ENCODE measurements around the gene NEDD9. TPM values are rescaled to one million over a fixed set of nuclear protein-coding genes. Genes with fewer than 3 reads are reported as not detected.

The NEDD9 gene
- total RNA-seq, 1 experiment from 2014 or later: 0.28 TPM

DNA sequence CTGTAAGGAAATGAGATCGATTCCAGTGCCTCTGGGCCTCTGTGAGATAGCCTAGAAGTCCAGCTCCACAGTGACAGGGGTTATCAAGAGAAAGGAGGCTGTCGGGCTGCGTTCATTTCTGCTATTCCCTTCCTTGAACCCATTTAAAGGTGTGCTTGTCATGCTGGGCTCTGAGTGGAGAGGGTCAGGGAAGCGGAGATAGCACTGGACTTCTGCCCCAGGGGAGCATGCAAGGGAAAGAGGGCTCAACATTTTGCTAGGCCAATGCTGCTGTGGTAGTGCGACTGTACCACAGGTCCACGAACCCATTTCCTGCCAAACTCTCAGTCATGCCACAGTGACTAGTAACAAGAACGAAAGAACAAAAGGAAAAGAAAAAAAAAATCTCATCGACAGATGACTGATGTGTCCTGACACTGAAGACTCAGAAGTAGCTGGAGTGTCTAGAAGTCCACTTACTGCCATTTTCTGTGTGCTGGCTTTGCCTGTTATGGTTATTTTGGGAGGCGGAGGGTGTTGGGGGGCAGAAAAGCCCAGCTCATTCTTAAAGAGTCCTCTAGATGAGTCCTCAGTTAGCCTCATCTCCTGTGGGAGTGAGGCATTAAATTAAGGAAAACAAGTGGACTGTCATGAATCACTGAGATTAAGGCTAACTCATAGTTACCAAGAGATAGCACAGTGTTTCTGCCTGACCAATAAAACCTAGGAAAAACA is 8.1 kb downstream of the NEDD9 start:
- DNase-seq (ENCODE audit: low read depth, low spot score): no peak
- Histone ChIP-seq H3K36me3 (ENCODE audit: control insufficient read depth, insufficient read depth, low read length) (no peaks in the 10 kb centered on the region), H3K27me3 (ENCODE audit: control insufficient read depth, insufficient read depth, low read length) (no peaks in the 10 kb centered on the region), H3K27ac (ENCODE audit: low read length) (no peak overlapping the region), H3K9me3 (ENCODE audit: control insufficient read depth, insufficient read depth, low read depth, low read length) (no peaks in the 10 kb centered on the region), H3K4me1 (ENCODE audit: control insufficient read depth, insufficient read depth, low read length) (no peaks in the 10 kb centered on the region), H3K4me3 (ENCODE audit: low read depth in 2 of 2, low read length in 2 of 2) (no peak overlapping the region)
- ATAC-seq: no peak
- intact Hi-C loops (cut with micrococcal nuclease; ENCODE audit: unreplicated experiment): no loop called here
- BruUV-seq (replicated peaks): no TSS peak
- ChIA-PET POLR2A (no interaction called here), CTCF (no interaction called here)
- TF ChIP-seq, protein P1, sequence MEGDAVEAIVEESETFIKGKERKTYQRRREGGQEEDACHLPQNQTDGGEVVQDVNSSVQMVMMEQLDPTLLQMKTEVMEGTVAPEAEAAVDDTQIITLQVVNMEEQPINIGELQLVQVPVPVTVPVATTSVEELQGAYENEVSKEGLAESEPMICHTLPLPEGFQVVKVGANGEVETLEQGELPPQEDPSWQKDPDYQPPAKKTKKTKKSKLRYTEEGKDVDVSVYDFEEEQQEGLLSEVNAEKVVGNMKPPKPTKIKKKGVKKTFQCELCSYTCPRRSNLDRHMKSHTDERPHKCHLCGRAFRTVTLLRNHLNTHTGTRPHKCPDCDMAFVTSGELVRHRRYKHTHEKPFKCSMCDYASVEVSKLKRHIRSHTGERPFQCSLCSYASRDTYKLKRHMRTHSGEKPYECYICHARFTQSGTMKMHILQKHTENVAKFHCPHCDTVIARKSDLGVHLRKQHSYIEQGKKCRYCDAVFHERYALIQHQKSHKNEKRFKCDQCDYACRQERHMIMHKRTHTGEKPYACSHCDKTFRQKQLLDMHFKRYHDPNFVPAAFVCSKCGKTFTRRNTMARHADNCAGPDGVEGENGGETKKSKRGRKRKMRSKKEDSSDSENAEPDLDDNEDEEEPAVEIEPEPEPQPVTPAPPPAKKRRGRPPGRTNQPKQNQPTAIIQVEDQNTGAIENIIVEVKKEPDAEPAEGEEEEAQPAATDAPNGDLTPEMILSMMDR (IDR thresholded peaks at IDR 0.05): no peak
- TF ChIP-seq POLR2AphosphoS5 (IDR thresholded peaks at IDR 0.05; ENCODE audit: low read depth, low read length): no peak
- in situ Hi-C loops (cut with HindIII; ENCODE audit: low pct_unique_long_range_greater_than_20kb, low sequenced_read_pairs): no loop called here

DNA sequence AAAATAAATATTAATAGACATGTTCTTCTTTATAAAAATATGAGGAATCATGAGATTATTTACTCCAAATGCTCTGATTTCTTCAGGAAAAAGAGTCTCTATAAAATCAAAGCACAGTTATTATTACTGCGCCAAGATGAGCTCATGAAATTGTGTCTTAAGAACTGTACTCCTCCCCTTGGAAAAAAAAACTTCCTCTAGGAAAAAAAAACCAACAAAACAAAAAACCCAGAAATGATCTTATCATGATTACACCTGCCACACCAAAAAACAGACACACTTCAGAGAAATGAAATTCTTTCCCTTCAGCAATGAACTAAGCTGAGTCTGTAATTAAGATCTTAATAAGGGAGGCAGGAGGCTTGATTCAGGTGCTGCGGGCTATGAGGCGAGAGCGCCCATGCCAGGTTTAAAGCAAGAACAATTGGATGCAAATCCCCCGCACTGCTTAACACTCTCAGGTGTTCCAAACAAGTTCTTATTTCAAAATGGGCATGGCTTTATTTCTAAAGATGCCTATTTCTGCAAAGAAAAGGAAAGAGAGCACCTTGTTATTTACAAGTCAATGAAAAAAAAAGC is 9.1 kb downstream of the NEDD9 start:
- DNase-seq (ENCODE audit: low read depth, low spot score) (no peak), ATAC-seq (no peak)
- no TSS peak for BruUV-seq (replicated peaks)
- intact Hi-C loops (cut with micrococcal nuclease; ENCODE audit: unreplicated experiment): no loop called here
- Histone ChIP-seq H3K36me3 (ENCODE audit: control insufficient read depth, insufficient read depth, low read length) (no peaks in the 10 kb centered on the region), H3K9me3 (ENCODE audit: control insufficient read depth, insufficient read depth, low read depth, low read length) (no peaks in the 10 kb centered on the region), H3K4me1 (ENCODE audit: control insufficient read depth, insufficient read depth, low read length) (no peaks in the 10 kb centered on the region), H3K27me3 (ENCODE audit: control insufficient read depth, insufficient read depth, low read length) (no peaks in the 10 kb centered on the region), H3K4me3 (ENCODE audit: low read depth in 2 of 2, low read length in 2 of 2) (no peak overlapping the region), H3K27ac (ENCODE audit: low read length) (no peak overlapping the region)
- in situ Hi-C loops (cut with HindIII; ENCODE audit: low pct_unique_long_range_greater_than_20kb, low sequenced_read_pairs): no loop called here
- ChIA-PET POLR2A (no interaction called here), CTCF (interaction anchor here (0.6 kb wide), 1 partner anchor 1259 kb away, joined by 3 read pairs; no protein-coding TSS in a partner anchor)
- TF ChIP-seq POLR2AphosphoS5 (IDR thresholded peaks at IDR 0.05; ENCODE audit: low read depth, low read length) (no peak), SIN3A (IDR thresholded peaks at IDR 0.05; ENCODE audit: borderline replicate concordance, insufficient read depth, low read depth, low read length) (no peak), TCF7L2 (IDR thresholded peaks at IDR 0.05; ENCODE audit: low read depth, low read length) (no peak)
- TF ChIP-seq, protein P2, sequence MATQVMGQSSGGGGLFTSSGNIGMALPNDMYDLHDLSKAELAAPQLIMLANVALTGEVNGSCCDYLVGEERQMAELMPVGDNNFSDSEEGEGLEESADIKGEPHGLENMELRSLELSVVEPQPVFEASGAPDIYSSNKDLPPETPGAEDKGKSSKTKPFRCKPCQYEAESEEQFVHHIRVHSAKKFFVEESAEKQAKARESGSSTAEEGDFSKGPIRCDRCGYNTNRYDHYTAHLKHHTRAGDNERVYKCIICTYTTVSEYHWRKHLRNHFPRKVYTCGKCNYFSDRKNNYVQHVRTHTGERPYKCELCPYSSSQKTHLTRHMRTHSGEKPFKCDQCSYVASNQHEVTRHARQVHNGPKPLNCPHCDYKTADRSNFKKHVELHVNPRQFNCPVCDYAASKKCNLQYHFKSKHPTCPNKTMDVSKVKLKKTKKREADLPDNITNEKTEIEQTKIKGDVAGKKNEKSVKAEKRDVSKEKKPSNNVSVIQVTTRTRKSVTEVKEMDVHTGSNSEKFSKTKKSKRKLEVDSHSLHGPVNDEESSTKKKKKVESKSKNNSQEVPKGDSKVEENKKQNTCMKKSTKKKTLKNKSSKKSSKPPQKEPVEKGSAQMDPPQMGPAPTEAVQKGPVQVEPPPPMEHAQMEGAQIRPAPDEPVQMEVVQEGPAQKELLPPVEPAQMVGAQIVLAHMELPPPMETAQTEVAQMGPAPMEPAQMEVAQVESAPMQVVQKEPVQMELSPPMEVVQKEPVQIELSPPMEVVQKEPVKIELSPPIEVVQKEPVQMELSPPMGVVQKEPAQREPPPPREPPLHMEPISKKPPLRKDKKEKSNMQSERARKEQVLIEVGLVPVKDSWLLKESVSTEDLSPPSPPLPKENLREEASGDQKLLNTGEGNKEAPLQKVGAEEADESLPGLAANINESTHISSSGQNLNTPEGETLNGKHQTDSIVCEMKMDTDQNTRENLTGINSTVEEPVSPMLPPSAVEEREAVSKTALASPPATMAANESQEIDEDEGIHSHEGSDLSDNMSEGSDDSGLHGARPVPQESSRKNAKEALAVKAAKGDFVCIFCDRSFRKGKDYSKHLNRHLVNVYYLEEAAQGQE (IDR thresholded peaks at IDR 0.05; ENCODE audit: insufficient read depth in 1 of 2, low read depth in 2 of 2, low read length in 1 of 2): no peak
- TF ChIP-seq, protein P1 (IDR thresholded peaks at IDR 0.05): no peak
